Neuronal stem cell (in vitro differentiated cells): ENCODE measurements around the gene LDB2.

ENCODE experiments used
- DNase-seq: peaks from one replicate; pipeline ENCODE4 v3.0.0-alpha.2; 2013; ENCODE audit warnings: low spot score
- H2AFZ ChIP-seq: one replicate; pipeline ENCODE4 v1.6.1; 2013; ENCODE audit warnings: mild to moderate bottlenecking, low read length, inconsistent platforms
- H2AK5ac ChIP-seq: 2 replicates; pipeline ENCODE4 v1.6.1; 2013; ENCODE audit warnings: low read depth, mild to moderate bottlenecking, inconsistent platforms, low read length, moderate library complexity, mixed read lengths
- H2BK120ac ChIP-seq: 2 replicates; pipeline ENCODE4 v1.6.1; 2013; ENCODE audit warnings: low read depth, mild to moderate bottlenecking, inconsistent platforms, low read length, moderate library complexity, mixed read lengths
- H2BK12ac ChIP-seq: one replicate; pipeline ENCODE4 v1.6.1; 2013; ENCODE audit warnings: low read length, inconsistent platforms
- H2BK15ac ChIP-seq: 2 replicates; pipeline ENCODE4 v1.6.1; 2013; ENCODE audit warnings: mild to moderate bottlenecking, low read length, inconsistent platforms, mixed read lengths
- H2BK5ac ChIP-seq: one replicate; pipeline ENCODE4 v1.6.1; 2013; ENCODE audit warnings: inconsistent platforms, mild to moderate bottlenecking, low read length, moderate library complexity
- H3K14ac ChIP-seq: one replicate; pipeline ENCODE4 v1.6.1; 2013; ENCODE audit warnings: low read length, inconsistent platforms
- H3K18ac ChIP-seq: 2 replicates; pipeline ENCODE4 v1.6.1; 2013; ENCODE audit warnings: low read length, inconsistent platforms
- H3K23ac ChIP-seq: 2 replicates; pipeline ENCODE4 v1.6.1; 2013; ENCODE audit warnings: low read depth, mild to moderate bottlenecking, mixed read lengths, low read length, inconsistent platforms; ENCODE audit not compliant: poor library complexity
- H3K27ac ChIP-seq: replicated peaks from 3 replicates; pipeline ENCODE4 v1.5.1; 2013; ENCODE audit warnings: low read length, inconsistent platforms
- H3K27me3 ChIP-seq, 3 experiments: 2 replicates each; pipeline ENCODE4 v1.6.1; 2013; ENCODE audit warnings: low read length in 3 of 3, mild to moderate bottlenecking in 2 of 3, inconsistent platforms in 1 of 3, low read depth in 1 of 3, mixed read lengths in 1 of 3, moderate library complexity in 1 of 3; ENCODE audit not compliant: control insufficient read depth in 3 of 3, insufficient read depth in 3 of 3
- H3K36me3 ChIP-seq, 2 donors: replicated peaks in 1 of 2; 2 replicates each; pipeline ENCODE4 v1.6.1; 2013; ENCODE audit warnings: low read length in 2 of 2; ENCODE audit not compliant: control insufficient read depth in 2 of 2, insufficient read depth in 2 of 2
- H3K4ac ChIP-seq: 2 replicates; pipeline ENCODE4 v1.6.1; 2013; ENCODE audit warnings: inconsistent platforms, mild to moderate bottlenecking, low read length, moderate library complexity
- H3K4me1 ChIP-seq, 2 donors: 1 replicate in 1 of 2; 2 replicates in 1 of 2; pipeline ENCODE4 v1.6.1; 2013; ENCODE audit warnings: low read length in 2 of 2, low read depth in 1 of 2; ENCODE audit not compliant: control insufficient read depth in 2 of 2, insufficient read depth in 1 of 2
- H3K4me2 ChIP-seq: one replicate; pipeline ENCODE4 v1.6.1; 2013; ENCODE audit warnings: mild to moderate bottlenecking, low read length, inconsistent platforms; ENCODE audit not compliant: insufficient read depth, poor library complexity, severe bottlenecking
- H3K4me3 ChIP-seq, 2 donors: 2 replicates each; pipeline ENCODE4 v1.5.1; 2013; ENCODE audit warnings: low read length in 2 of 2, mild to moderate bottlenecking in 2 of 2, inconsistent platforms in 1 of 2, moderate library complexity in 1 of 2
- H3K79me1 ChIP-seq: one replicate; pipeline ENCODE4 v1.6.1; 2013; ENCODE audit warnings: low read depth, mild to moderate bottlenecking, inconsistent platforms, low read length, moderate library complexity
- H3K9ac ChIP-seq: one replicate; pipeline ENCODE4 v1.6.1; 2013; ENCODE audit warnings: mild to moderate bottlenecking, low read depth, low read length, inconsistent platforms; ENCODE audit not compliant: poor library complexity
- H3K9me3 ChIP-seq, 2 donors: replicated peaks in 1 of 2; 2 replicates each; pipeline versions ENCODE3 to v1.6.1; 2013; ENCODE audit warnings: low read length in 2 of 2, mild to moderate bottlenecking in 2 of 2, inconsistent platforms in 1 of 2, low read depth in 1 of 2, mixed read lengths in 1 of 2, moderate library complexity in 1 of 2; ENCODE audit not compliant: control insufficient read depth in 2 of 2, insufficient read depth in 1 of 2
- H4K8ac ChIP-seq: one replicate; pipeline ENCODE4 v1.6.1; 2013; ENCODE audit warnings: low read depth, mild to moderate bottlenecking, inconsistent platforms, low read length, moderate library complexity
- H4K91ac ChIP-seq: one replicate; pipeline ENCODE4 v1.6.1; 2013; ENCODE audit warnings: low read length, low read depth, mild to moderate bottlenecking, inconsistent platforms; ENCODE audit not compliant: poor library complexity
- WGBS, 2 donors: extraction: QIAGEN DNeasy Blood & Tissue Kit; methylation state at CpG; one replicate each; pipeline ENCODE4 v1.1.7; 2013; ENCODE audit warnings: missing lambda C conversion rate in 2 of 2, mixed read lengths in 1 of 2; ENCODE audit not compliant: insufficient read length in 2 of 2, insufficient replicate concordance in 1 of 2; ENCODE audit errors: extremely low coverage in 2 of 2; 5-methylcytosine and 5-hydroxymethylcytosine counted together

Gene LDB2

DNA sequence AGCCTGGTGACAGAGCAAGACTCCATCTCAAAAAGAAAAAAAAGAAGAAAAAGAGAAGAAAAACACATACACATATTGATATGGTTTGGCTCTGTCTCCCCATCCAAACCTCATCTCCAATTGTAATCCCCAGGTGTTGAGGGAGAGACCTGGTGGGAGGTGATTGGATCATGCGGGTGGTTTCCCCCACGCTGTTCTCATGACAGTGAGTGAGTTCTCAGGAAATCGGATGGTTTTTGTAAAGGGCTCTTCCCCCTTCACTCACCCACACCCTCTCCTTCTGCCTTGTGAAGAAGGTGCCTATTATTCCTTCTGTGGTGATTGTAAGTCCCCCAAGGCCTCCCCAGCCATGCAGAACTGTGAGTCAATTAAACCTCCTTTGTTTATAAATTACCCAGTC, 68.4 kb downstream of the LDB2 start:
- H3K79me1 ChIP-seq: no peaks in the 10 kb centered on the region
- no peak overlapping the region for H3K14ac ChIP-seq
- H3K36me3 ChIP-seq: no peaks in the 10 kb centered on the region
- H3K4ac ChIP-seq: no peak overlapping the region
- H3K4me1 ChIP-seq: peaks cover 0 to 8% of the 10 kb centered on the region in 2 donors
- no peak overlapping the region for H2AFZ ChIP-seq
- H3K27ac ChIP-seq: no peak overlapping the region
- no peak overlapping the region for H2BK12ac ChIP-seq
- H2AK5ac ChIP-seq: no peak overlapping the region
- no peak overlapping the region for H2BK5ac ChIP-seq
- WGBS, 2 donors: no CpG with 5 or more reads among the region's 3 CpGs
- no peak overlapping the region for H2BK15ac ChIP-seq
- H3K23ac ChIP-seq: no peak overlapping the region
- H3K9me3 ChIP-seq: no peaks in the 10 kb centered on the region
- no peak for DNase-seq
- no peak overlapping the region for H3K9ac ChIP-seq
- H3K4me2 ChIP-seq: no peak overlapping the region
- no peak overlapping the region for H3K4me3 ChIP-seq
- no peak overlapping the region for H3K18ac ChIP-seq
- no peak overlapping the region for H4K8ac ChIP-seq
- no peak overlapping the region for H2BK120ac ChIP-seq
- no peaks in the 10 kb centered on the region for H3K27me3 ChIP-seq
- H4K91ac ChIP-seq: no peak overlapping the region

DNA sequence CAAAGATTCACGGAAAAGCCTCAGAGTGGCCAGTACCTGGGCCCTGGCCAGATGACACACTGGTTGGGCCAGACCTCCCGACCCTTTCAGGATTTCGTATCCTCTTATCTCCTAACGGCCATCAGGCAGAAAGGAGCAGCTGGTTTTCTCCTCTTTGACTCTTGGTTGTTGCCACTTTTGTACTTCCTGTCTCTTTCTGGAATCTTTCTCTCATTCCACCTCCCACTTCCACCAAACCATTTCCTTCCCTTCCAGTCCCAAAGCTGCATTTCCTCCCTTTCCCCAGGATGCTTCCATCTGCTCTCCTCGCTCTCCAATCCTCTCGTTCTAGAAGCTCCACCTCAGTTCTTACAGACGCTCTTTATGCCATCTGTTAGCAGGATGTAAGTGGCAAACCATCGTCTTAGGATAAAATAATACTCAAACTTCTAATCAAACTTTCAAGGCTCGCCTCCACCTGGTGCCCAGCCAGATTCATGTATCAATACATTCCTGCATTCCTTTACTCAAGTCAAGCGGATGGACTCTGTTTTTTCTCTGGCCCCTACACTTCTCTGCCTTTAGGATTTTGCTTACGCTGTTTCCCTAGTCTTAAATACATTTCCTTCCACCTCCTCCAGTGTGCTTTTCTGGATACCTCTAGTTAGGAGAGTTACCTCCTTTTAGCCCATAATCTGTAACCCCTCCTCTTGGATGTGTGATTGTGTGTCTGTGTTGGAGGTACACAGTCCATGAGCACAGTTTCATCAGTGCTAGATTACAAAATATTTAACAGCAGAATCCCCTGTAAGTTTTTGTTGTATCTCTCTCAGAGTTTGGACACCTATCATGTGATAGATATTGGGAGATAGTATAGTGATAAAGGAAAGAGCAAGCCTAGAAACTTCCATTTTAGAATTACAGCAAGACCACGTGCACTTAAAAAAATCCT, 70.4 kb downstream of the LDB2 start:
- Histone ChIP-seq H2BK5ac (no peak overlapping the region), H3K4me1 (peaks cover 0 to 8% of the 10 kb centered on the region in 2 donors), H4K8ac (no peak overlapping the region), H3K14ac (no peak overlapping the region), H3K4me3 (no peak overlapping the region), H2AK5ac (no peak overlapping the region), H3K27ac (no peak overlapping the region), H3K18ac (peak overlapping the region; percentile 22), H3K4me2 (no peak overlapping the region), H2BK120ac (no peak overlapping the region), H3K79me1 (no peaks in the 10 kb centered on the region), H2BK12ac (no peak overlapping the region), H3K9ac (no peak overlapping the region), H4K91ac (no peak overlapping the region), H2BK15ac (no peak overlapping the region), H3K9me3 (no peaks in the 10 kb centered on the region), H3K4ac (no peak overlapping the region), H2AFZ (no peak overlapping the region), H3K27me3 (no peaks in the 10 kb centered on the region), H3K23ac (no peak overlapping the region), H3K36me3 (no peaks in the 10 kb centered on the region)
- no peak for DNase-seq
- WGBS, 2 donors: no CpG with 5 or more reads among the region's 12 CpGs

DNA sequence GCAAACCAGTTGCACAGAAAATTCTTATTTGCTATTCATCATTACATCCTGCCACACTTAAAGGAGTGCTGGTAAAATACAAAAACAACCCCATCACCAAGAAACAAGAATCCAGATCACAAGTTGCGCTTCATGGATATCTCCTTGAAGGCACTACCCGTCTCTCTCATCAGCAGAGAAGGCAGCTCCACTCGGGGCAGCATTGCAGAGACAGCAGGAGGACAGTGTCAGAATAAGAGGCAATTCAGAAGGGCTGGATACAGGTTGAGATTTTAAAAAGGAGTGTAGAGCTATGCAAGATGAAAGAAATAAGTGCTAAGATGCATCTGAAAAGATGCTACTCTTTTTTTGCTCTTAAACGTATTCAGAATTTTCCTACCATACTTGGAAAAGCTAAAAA, 71.4 kb downstream of the LDB2 start:
- no peak overlapping the region for H3K4me3 ChIP-seq
- H2BK120ac ChIP-seq: no peak overlapping the region
- no peaks in the 10 kb centered on the region for H3K79me1 ChIP-seq
- H3K23ac ChIP-seq: no peak overlapping the region
- no peak overlapping the region for H3K18ac ChIP-seq
- H2AFZ ChIP-seq: no peak overlapping the region
- H4K8ac ChIP-seq: no peak overlapping the region
- no peak for DNase-seq
- H3K27ac ChIP-seq: no peak overlapping the region
- no peak overlapping the region for H2AK5ac ChIP-seq
- no peak overlapping the region for H3K4me2 ChIP-seq
- H3K27me3 ChIP-seq: no peaks in the 10 kb centered on the region
- H2BK5ac ChIP-seq: no peak overlapping the region
- H3K9ac ChIP-seq: no peak overlapping the region
- H3K14ac ChIP-seq: no peak overlapping the region
- H3K4ac ChIP-seq: no peak overlapping the region
- no peak overlapping the region for H4K91ac ChIP-seq
- H3K36me3 ChIP-seq: no peaks in the 10 kb centered on the region
- no CpG with 5 or more reads among the region's 4 CpGs for WGBS, 2 donors
- H2BK12ac ChIP-seq: no peak overlapping the region
- no peaks in the 10 kb centered on the region for H3K9me3 ChIP-seq
- peaks cover 0 to 8% of the 10 kb centered on the region in 2 donors for H3K4me1 ChIP-seq
- H2BK15ac ChIP-seq: no peak overlapping the region

DNA sequence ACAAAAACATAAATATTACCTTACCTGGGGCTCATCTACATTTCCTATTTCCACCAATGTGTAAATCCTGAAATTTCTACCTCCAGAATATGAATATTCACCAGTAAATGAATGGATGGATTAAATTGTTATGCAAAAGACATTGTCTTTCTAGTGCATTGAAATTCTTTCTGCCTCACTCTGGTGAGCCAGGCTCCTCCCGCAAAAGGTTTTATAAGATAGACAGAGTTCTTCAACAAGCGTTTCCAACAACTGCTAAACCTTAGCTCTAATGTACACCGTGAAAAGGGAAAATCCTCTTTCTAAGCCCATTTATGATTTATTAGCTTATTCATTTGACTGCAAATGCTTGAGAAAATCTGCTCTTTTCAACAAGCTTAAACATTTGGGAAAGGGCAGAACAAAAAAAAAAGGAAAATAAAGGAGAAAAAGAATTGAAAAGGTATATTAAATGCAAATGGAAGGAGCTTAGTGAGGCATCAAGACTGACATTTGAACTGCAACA, 72.0 kb downstream of the LDB2 start:
- no peak overlapping the region for H2BK5ac ChIP-seq
- no peak overlapping the region for H4K8ac ChIP-seq
- no CpG with 5 or more reads among the region's 3 CpGs for WGBS, 2 donors
- no peak overlapping the region for H3K27ac ChIP-seq
- no peak overlapping the region for H2AFZ ChIP-seq
- H3K9ac ChIP-seq: no peak overlapping the region
- H2BK12ac ChIP-seq: no peak overlapping the region
- no peak overlapping the region for H3K18ac ChIP-seq
- H3K23ac ChIP-seq: no peak overlapping the region
- no peak overlapping the region for H3K4me3 ChIP-seq
- no peak overlapping the region for H3K14ac ChIP-seq
- no peak overlapping the region for H4K91ac ChIP-seq
- no peaks in the 10 kb centered on the region for H3K36me3 ChIP-seq
- H3K4ac ChIP-seq: no peak overlapping the region
- no peak overlapping the region for H2AK5ac ChIP-seq
- H3K4me2 ChIP-seq: no peak overlapping the region
- H3K79me1 ChIP-seq: no peaks in the 10 kb centered on the region
- no peak overlapping the region for H2BK15ac ChIP-seq
- no peaks in the 10 kb centered on the region for H3K27me3 ChIP-seq
- peaks cover 0 to 8% of the 10 kb centered on the region in 2 donors for H3K4me1 ChIP-seq
- DNase-seq: no peak
- H3K9me3 ChIP-seq: no peaks in the 10 kb centered on the region
- H2BK120ac ChIP-seq: no peak overlapping the region
